OCI-LY1 (cell line): ENCODE measurements around the gene KATNAL2.

Source experiments
- H2AFZ ChIP-seq: fragments of 200-600 bp; sonication (generic), shearing (Covaris generic); 2 replicates; pipeline ENCODE4 v1.6.0; 2014; ENCODE audit warnings: antibody characterized with exemption, mild to moderate bottlenecking, low read length
- H3F3A ChIP-seq: fragments of 200-600 bp; sonication (generic), shearing (Covaris generic); 2 replicates; pipeline ENCODE4 v1.6.0; 2014; ENCODE audit warnings: mild to moderate bottlenecking, antibody characterized with exemption, low read length, moderate library complexity; ENCODE audit not compliant: insufficient read depth
- H3K27ac ChIP-seq: fragments of 200-600 bp; sonication (generic); 2 replicates; pipeline ENCODE4 v1.5.1; 2014; ENCODE audit warnings: low read length, mixed run types, mild to moderate bottlenecking, low read depth; ENCODE audit not compliant: poor library complexity, severe bottlenecking
- H3K27me3 ChIP-seq: fragments of 200-600 bp; sonication (generic); 2 replicates; pipeline ENCODE4 v1.6.0; 2014; ENCODE audit warnings: antibody characterized with exemption, mild to moderate bottlenecking, low read length, moderate library complexity; ENCODE audit not compliant: insufficient read depth
- H3K36me3 ChIP-seq: fragments of 200-600 bp; sonication (generic); 2 replicates; pipeline ENCODE4 v1.6.1; 2014; ENCODE audit warnings: mild to moderate bottlenecking, antibody characterized with exemption, low read length, moderate library complexity, mixed read lengths; ENCODE audit not compliant: insufficient read depth
- H3K4me1 ChIP-seq: fragments of 200-600 bp; sonication (generic); 2 replicates; pipeline ENCODE4 v1.5.1; 2014; ENCODE audit warnings: mild to moderate bottlenecking, low read length, moderate library complexity; ENCODE audit not compliant: insufficient read depth, severe bottlenecking
- H3K4me2 ChIP-seq: fragments of 200-600 bp; sonication (generic), shearing (Covaris generic); 2 replicates; pipeline ENCODE4 v1.6.1; 2014; ENCODE audit warnings: low read length
- H3K4me3 ChIP-seq: fragments of 200-600 bp; sonication (generic); 2 replicates; pipeline ENCODE4 v1.5.1; 2014; ENCODE audit warnings: low read length, low read depth, mild to moderate bottlenecking, mixed read lengths; ENCODE audit not compliant: poor library complexity, severe bottlenecking
- H3K79me2 ChIP-seq: fragments of 200-600 bp; shearing (Covaris generic); 2 replicates; pipeline ENCODE4 v1.6.1; 2016; ENCODE audit warnings: mixed run types, low read length, mixed read lengths; ENCODE audit not compliant: insufficient read depth
- H3K9ac ChIP-seq: fragments of 200-600 bp; sonication (generic), shearing (Covaris generic); 2 replicates; pipeline ENCODE4 v1.6.1; 2014; ENCODE audit warnings: mild to moderate bottlenecking, low read length, mixed read lengths
- H3K9me2 ChIP-seq: fragments of 200-600 bp; sonication (generic), shearing (Covaris generic); 2 replicates; pipeline ENCODE4 v1.6.1; 2014; ENCODE audit warnings: low read depth, mild to moderate bottlenecking, low read length, mixed read lengths
- H3K9me3 ChIP-seq: fragments of 200-600 bp; shearing (Covaris generic); 2 replicates; pipeline ENCODE4 v1.6.1; 2014; ENCODE audit warnings: low read length, mixed read lengths
- H4K20me1 ChIP-seq: fragments of 200-600 bp; sonication (generic), shearing (Covaris generic); 2 replicates; pipeline ENCODE4 v1.6.0; 2016; ENCODE audit warnings: mild to moderate bottlenecking, low read length; ENCODE audit not compliant: insufficient read depth
- CTCF ChIP-seq: fragments of 200-600 bp; sonication (generic), shearing (Covaris generic); IDR thresholded peaks from 2 replicates; pipeline ENCODE4 v1.5.1; 2017; ENCODE audit warnings: mild to moderate bottlenecking, antibody characterized with exemption, low read length, moderate library complexity, mixed read lengths
- EZH2 ChIP-seq: fragments of 200-600 bp; sonication (generic), shearing (Covaris generic); IDR thresholded peaks from 2 replicates; pipeline ENCODE4 v1.8.0; 2017; ENCODE audit warnings: borderline replicate concordance, mixed run types, mild to moderate bottlenecking, antibody characterized with exemption, low read length, moderate library complexity, mixed read lengths

The KATNAL2 gene

DNA sequence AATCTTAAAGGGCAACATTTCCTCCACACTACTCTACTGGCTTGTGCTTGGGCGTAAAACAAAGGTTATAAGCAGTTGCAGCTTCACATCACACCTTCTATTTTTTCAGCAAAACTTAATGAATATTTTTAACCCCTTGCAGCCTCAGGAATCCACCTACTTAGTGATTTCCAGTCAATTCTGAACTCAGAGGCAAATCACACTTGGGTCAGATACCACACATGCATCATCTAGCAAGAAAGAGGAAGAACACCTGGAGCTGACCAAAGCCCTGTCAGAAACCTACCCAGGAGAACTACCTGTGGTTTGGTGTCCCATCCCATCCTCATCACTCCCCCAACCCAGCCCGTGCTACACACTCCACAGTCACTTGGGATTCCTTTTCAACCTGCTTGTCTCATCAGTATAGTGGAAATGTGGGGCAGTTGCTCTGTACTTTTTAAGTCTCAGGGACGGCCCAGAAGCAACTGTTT, 25.6 kb upstream of the KATNAL2 start:
- no peaks in the 10 kb centered on the region for H3F3A ChIP-seq
- H3K9me3 ChIP-seq: peaks cover 21% of the 10 kb centered on the region
- no peaks in the 10 kb centered on the region for H3K4me1 ChIP-seq
- H3K27ac ChIP-seq: no peak overlapping the region
- no peaks in the 10 kb centered on the region for H4K20me1 ChIP-seq
- peaks cover 90% of the 10 kb centered on the region for H3K79me2 ChIP-seq
- H3K9ac ChIP-seq: no peak overlapping the region
- TF ChIP-seq EZH2 (no peak), CTCF (no peak)
- no peak overlapping the region for H3K4me2 ChIP-seq
- H2AFZ ChIP-seq: no peak overlapping the region
- H3K4me3 ChIP-seq: no peak overlapping the region
- H3K27me3 ChIP-seq: no peaks in the 10 kb centered on the region
- H3K36me3 ChIP-seq: peaks cover 55% of the 10 kb centered on the region
- H3K9me2 ChIP-seq: no peaks in the 10 kb centered on the region

- Histone ChIP-seq H3K4me3 (no peak overlapping the region), H3K9me3 (peaks cover 21% of the 10 kb centered on the region), H3K4me2 (no peak overlapping the region), H3K79me2 (peaks cover 90% of the 10 kb centered on the region), H3K4me1 (no peaks in the 10 kb centered on the region), H3K27ac (no peak overlapping the region), H3K9ac (no peak overlapping the region), H4K20me1 (no peaks in the 10 kb centered on the region), H3K36me3 (peaks cover 49% of the 10 kb centered on the region), H3K27me3 (no peaks in the 10 kb centered on the region), H2AFZ (no peak overlapping the region), H3F3A (no peaks in the 10 kb centered on the region), H3K9me2 (no peaks in the 10 kb centered on the region)
- TF ChIP-seq CTCF (no peak), EZH2 (no peak)
Observed at GRCh38 chr18:46892842-46893241, 24.6 kb upstream of the KATNAL2 start.

GRCh38 chr18:46893360-46893759, 24.0 kb upstream of the KATNAL2 start:
- Histone ChIP-seq H3K9me3 (peaks cover 17% of the 10 kb centered on the region), H3K9me2 (no peaks in the 10 kb centered on the region), H2AFZ (no peak overlapping the region), H3K27me3 (no peaks in the 10 kb centered on the region), H3K27ac (no peak overlapping the region), H3K4me1 (no peaks in the 10 kb centered on the region), H3K36me3 (peaks cover 44% of the 10 kb centered on the region), H3K9ac (no peak overlapping the region), H3F3A (no peaks in the 10 kb centered on the region), H3K4me2 (no peak overlapping the region), H4K20me1 (no peaks in the 10 kb centered on the region), H3K4me3 (no peak overlapping the region), H3K79me2 (peaks cover 90% of the 10 kb centered on the region)
- TF ChIP-seq EZH2: no peak
- no peak for TF ChIP-seq CTCF
